ENCODE data around the gene ATP6V0C.
"Not testable (repeated sequence)": the region's sequence is repeated elsewhere in the genome, so short reads cannot be mapped to it uniquely, and the experiment has no call there.

GRCh38 chr16:2541409-2541808 lies 27.7 kb downstream of the ATP6V0C start:
- TF ChIP-seq EZH2 (IDR thresholded peaks at IDR 0.05; ENCODE audit: low read length, unreplicated experiment); CTCF (conservative IDR thresholded peaks at IDR 0.05; ENCODE audit: low read depth, low read length): not testable (repeated sequence)

Measured in PC-3 (cell line).